Loucy (cell line): ENCODE data around the gene OR2W3.
"Not testable (repeated sequence)": the region's sequence is repeated elsewhere in the genome, so short reads cannot be mapped to it uniquely, and the experiment has no call there.

Source experiments
- CTCF ChIP-seq: fragments of 200-600 bp; sonication (generic); conservative IDR thresholded peaks from 2 replicates; pipeline ENCODE4 v1.5.1; 2014; ENCODE audit warnings: mild to moderate bottlenecking, antibody characterized with exemption, low read length
- EZH2phosphoT487 ChIP-seq: fragments of 200-600 bp; IDR thresholded peaks from 2 replicates; pipeline ENCODE4 v1.6.1; 2018; ENCODE audit warnings: antibody characterized with exemption, mild to moderate bottlenecking, moderate library complexity, borderline replicate concordance

- peak; percentile 64 for TF ChIP-seq CTCF
- not testable (repeated sequence) for TF ChIP-seq EZH2phosphoT487
These were observed 41.8 kb downstream of the OR2W3 start for GRCh38 chr1:247936965-247937734.
